Fibroblast of skin of abdomen (primary cell): ENCODE results near the gene CDT1. TPM values are rescaled to one million over a fixed set of nuclear protein-coding genes. Genes with fewer than 3 reads are reported as not detected.

Experiments used
- DNase-seq: peaks from one replicate; pipeline ENCODE4 v3.0.0-alpha.2; 2013
- polyA plus RNA-seq, 2 experiments: library from polyadenylated mRNA; unstranded; fragments of 120-200 nt; gene quantifications; one replicate each; pipeline ENCODE4 v1.2.1, GENCODE V29; 2013; ENCODE audit not compliant: insufficient read length in 2 of 2

The CDT1 gene
- polyA plus RNA-seq (2013, experiment 1 of 2; ENCODE audit: insufficient read length) = 14.2 TPM
- polyA plus RNA-seq (2013, experiment 2 of 2; ENCODE audit: insufficient read length) = 17.6 TPM

DNA sequence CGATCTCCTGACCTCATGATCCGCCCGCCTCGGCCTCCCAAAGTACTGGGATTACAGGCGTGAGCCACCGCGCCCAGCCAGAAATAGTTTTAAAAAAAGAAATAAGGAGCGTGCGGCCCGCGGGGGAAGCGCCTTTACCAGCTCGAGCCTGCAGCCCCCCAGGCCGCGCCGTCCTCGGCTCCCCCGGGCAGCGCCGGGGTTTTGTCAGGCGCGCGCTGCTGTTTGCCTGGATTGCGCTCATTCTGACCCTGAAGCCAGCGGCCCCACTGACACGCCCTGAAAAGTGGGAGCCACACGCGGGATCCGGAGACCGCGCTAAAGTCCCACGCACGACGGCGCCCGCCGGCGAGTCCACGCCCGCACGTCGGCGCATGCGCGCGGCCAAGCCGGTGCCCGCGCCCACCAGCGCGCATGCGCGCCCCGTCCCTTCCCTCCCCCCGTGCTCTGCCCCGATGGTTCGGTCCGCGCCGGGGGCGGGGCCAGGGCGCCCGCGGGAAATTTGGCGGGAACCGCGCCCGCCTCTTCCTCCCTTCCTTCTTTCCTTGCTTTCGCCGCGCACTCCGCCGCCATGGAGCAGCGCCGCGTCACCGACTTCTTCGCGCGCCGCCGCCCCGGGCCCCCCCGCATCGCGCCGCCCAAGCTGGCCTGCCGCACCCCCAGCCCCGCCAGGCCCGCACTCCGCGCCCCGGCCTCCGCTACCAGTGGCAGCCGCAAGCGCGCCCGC is at the start of gene CDT1:
TSS of gene CDT1 (plus strand) at position 526 of the 724 bp plus-strand sequence. CDS start at position 569, 43 bp downstream.
- DNase-seq = peak; percentile 84

- DNase-seq = no peak
Observed at GRCh38 chr16:88754109-88754911, 49.3 kb upstream of the CDT1 start.

DNA sequence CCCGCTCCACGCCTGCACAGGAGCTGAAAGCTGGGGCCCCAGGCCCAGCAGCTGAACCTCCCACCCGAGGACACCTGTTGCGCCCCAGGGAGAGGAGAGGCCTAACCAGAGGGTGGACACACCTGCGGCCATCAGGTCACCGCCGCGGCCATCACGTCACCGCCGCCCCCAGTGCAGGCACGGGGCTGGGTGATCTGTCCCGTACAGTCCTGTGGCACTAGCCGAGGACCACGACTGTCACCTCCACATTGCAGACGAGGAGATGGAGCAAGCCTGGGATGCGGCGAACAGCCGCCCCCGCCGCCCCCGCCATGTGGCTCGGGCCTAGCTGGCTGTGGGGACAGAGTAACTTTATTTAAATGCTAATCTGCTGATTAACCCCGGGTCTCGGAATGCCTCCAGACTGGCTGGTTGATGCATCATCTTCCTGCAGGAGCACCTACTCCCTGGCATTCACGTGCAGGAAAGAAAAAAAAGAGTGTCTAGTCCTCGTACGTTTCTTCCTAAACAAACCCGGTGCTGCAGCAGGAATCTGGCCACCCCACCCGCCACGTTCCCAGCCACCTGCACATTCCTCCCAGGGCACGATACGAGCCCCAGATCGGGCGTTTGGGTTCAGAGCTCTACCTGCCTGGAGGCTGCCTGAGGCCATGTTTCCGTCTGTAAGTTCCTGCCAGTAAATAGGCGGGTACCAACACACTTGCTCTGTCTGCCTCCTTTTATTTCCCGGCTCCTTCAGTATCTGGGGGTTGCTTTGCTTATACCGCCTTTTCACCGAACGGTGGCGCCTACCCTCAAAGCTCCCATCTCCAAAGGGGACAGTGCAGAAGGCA is 48.5 kb upstream of the CDT1 start:
- peak; percentile 34 for DNase-seq

GRCh38 chr16:88755745-88756443 is 47.7 kb upstream of the CDT1 start:
- DNase-seq = no peak

DNA sequence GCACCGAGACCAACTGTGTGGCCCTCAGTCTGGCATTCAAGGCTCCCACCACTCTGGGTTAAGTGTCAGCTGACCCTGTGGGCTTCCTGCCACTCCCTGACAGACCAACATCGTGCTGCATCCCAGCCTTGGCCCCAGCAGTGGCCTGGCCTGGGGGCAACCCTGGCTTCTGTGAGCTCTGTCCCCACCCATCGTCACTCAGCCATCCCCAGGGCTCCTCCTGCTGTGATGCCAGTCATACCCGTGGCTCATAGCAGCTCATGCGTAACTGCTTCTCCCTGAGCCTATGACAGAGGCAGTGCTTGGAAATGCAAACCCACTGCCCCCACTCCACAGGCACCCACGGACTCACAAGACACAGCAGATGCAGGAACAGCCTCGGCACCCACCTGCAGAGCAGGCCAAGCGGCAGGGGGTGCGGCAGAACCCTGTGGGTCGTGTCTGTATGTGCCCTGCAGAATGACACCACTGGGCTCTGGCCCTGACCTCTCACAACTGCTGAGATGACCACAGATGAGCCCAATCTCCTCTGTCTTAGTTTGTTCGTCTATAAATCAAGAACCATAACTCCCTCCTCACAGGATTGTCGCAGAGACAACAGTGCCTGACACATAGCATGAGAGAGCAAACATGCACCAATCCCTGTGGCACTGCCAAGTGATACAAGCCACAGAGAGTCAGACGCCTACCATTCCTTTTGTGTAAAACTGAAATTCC is 45.2 kb upstream of the CDT1 start:
- no peak for DNase-seq

GRCh38 chr16:88758944-88759244 is 44.7 kb upstream of the CDT1 start:
- DNase-seq = no peak

GRCh38 chr16:88759245-88759975 is 44.2 kb upstream of the CDT1 start:
- no peak for DNase-seq

DNA sequence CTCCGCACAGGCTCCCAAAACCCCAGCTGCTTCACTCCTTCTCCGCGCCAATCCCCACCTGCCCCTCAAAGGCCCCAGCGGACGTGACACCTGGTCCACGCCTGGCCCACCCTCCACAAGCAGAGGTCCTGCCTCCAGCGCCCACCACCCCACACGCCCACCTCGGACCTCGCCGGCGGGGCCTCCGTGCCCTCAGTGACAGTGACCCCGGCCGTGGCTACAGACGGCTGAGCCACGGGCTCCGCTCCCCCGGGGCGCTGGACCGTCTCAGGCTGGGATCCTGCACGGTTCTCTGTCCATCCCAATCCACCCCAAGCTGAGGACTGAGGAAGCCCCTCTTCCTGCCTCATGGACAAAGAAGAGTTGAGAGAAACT is 43.6 kb upstream of the CDT1 start:
- DNase-seq = no peak

- no peak for DNase-seq
Observed at GRCh38 chr16:88760424-88761142, 43.0 kb upstream of the CDT1 start.

DNA sequence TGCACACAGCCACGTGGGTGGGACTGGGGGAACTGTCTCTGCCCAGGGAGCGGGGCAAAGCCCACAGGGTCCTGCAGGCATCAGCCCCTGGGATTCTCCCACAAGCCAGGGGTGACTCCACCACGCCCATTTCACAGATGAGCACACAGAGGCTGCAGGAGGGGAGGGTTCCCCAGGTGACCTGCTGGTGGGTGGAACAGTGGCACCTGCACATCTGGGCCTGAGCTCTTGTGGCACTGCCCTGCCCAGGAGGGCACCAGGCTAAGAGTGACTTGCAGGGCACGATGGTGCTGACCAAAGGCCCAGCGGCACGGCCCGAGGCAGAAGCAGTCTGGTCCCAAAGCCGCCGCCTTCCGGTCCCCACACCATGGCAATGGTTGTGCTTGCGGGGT is 42.5 kb upstream of the CDT1 start:
- DNase-seq = no peak

DNA sequence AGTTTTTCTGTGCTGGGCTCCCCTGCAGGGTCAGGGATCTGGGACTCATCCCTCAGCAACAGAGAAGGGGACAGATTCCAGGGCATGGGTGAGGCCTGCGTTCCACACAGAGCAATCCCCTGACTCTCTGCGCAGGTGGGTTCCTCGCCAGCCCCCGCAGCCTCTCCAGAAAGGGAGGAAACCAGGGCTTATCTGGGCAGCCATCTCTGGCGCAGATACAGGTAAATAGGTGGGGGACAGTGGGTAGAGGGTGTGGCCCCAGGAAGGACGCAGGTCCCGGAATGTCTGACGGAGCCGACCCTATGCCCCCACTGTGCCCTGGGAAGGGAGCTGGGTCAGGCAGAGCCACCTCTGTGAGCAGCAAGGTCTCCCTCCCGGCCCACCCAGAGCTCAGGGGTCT is 41.8 kb upstream of the CDT1 start:
- DNase-seq = no peak

DNA sequence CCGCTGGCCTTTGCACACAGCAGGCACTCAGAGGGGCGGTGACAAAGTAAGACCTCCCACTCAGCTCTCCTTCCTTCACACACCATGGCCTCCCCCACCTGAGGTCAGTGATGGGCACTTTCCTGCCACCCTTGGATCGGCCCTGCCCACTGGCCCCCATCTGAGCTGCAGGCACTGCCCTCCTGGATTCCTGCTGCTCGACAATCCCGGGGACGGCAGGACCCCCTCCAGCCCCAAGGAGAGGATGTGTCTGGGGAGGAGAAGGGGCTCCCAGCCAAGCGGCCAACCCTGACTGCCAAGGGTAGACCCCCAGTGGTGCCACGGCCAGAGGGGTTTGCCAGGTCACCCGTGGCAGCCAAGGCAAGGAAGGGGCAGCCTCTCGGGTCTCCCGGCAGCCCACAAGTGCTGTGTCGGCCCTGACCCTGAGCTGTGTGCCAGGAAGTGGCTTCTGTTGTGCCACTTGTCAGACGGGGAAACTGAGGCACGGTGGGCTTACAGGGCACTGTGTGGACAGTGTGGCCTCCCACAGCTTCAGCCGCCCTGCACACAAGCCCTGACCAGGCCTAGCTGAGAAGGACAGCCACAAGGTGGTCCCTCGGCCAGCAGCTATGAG is 41.2 kb upstream of the CDT1 start:
- DNase-seq = no peak

DNA sequence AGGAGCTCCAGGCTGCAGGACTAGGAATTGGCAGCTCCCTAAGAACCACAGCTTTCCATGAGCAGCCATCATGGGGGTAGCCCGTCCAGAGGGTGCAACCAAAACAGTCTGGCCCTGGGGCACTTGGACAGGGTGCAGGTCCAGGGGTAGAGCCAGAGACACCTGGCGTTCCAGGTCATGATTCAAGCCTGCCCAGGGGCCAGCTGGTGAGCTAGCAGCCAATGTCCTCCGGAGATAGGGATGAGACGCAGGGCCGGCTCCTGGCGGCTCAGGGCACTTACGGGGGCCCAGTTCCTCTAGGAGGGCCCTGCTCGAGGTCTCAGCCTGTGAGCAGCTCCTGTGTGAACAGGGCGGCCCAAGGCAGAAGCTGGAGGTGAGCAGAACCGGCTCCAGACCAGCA is 40.6 kb upstream of the CDT1 start:
- DNase-seq = no peak

DNA sequence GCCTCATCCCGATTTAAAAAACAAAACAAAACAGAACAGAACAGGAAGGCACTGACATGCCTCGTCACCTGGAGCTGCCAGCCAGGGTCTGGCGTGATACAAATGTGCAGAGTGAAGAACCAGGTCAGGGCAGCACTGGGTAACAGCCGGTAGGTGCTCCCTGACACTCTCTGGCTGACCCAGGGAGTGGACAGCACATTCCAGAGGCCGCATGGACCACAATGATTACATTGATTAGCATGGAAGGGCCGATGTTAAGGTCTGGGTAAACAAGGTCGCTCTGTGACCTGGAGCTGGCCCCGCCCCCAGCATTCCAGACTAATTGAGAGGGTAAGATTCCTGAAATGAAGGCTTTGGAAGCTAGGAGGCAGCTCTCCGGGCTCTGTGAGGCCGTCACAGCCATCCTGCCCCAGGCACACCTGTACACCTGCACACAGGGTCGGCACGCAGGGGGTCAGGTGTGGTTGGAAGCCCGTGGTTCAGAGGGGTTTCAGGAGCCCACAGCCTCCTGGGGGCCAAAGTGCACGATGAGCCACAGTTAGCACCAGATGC is 40.0 kb upstream of the CDT1 start:
- DNase-seq = no peak

GRCh38 chr16:88764080-88764479 is 39.5 kb upstream of the CDT1 start:
- no peak for DNase-seq

DNA sequence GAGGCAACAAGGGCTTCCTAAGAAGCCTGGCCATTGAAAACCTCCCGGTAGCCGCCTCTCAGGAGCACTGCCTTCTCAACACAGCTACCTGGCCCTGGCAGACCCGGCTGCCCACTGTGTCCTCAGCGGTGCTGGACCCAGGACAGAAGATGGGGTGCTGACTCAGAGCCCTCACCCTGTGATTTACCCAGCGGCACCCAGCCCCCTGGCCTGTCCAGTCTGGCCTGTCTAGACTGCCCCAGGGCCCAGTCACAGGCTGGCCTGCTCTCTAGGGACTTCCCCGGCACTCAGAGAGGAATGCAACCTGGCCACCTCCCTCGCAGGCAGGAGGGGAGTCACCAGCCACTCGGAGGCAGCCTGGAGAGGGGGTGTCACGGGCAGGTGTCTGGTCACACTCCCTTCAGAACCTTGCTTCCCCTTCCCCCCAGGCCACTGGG is 38.7 kb upstream of the CDT1 start:
- no peak for DNase-seq

DNA sequence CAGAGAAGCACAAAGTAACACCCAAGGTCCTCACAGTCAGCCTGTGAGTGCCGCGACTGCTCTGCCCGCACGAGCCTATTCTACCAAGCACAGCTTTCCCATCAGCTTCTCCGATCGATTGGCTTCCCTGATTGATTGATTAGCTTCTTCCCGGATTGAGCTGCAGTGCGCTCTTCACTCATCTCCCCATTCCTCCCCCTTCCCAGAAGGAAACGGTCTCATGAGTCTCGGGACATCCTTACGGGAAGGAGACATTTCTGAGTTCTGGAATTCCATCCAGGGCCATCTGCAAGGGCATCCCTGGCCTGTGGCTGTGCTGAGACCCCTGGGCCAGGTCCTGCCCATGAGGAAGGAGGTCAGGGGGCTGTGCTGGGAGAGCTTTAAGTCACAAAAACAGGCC is 36.6 kb upstream of the CDT1 start:
- no peak for DNase-seq

GRCh38 chr16:88767546-88768070 is 36.0 kb upstream of the CDT1 start:
- no peak for DNase-seq

DNA sequence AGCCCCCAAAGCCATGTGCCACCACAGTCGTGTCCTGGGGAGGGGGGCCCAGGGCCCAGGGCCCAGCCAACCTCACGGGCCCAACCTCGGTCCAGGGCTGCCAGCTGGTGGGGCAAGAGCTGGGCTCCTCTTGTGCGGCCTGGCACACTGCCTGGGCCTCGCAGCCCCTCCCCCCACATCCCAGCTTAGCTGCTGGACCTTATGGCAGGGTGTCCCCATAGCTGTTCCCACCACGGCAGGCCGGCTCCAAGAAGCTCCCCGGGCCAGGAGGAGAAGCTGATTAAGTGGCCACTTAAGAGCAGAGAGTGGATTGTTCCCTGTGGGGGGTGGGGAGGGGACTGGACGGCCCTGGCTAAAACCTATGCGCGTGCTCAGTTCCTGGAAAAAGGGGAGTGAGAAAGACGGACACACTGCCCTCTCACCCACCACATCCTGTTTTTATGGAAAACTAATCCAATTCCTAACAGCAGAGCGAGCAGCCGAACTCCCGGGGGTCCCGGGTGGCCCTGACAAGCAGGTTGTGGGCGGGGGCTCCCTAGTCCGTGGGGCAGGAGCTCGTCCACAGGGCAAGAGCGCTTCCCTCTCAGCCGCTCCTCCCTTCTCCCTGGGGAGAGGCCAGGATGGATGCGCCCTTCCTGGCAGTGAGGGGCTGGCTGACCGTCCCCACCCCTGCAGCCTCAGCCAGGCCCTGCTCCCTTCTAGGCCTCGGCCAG is 35.4 kb upstream of the CDT1 start:
- no peak for DNase-seq
